Stomach (tissue), 9 donors: ENCODE data around the gene CHST5. TPM values are rescaled to one million over a fixed set of nuclear protein-coding genes. Genes with fewer than 3 reads are reported as not detected.

ENCODE experiments used
- DNase-seq, 2 donors: peaks; one replicate each; pipeline versions ENCODE4 v3.0.0 to v3.0.0-alpha.2; 2013 to 2019
- H3K27ac ChIP-seq, 5 donors: fragments of 200-600 bp in 4 of 5; sonication (generic) in 4 of 5; one replicate each; pipeline ENCODE4 v1.5.1; 2013 to 2019; ENCODE audit warnings: mild to moderate bottlenecking in 1 of 5, moderate library complexity in 1 of 5
- H3K27me3 ChIP-seq, 3 donors: fragments of 200-600 bp; sonication (generic); one replicate each; pipeline ENCODE4 v1.5.1; 2017 to 2019; ENCODE audit warnings: mixed run types in 1 of 3
- H3K36me3 ChIP-seq, 4 donors: fragments of 200-600 bp; sonication (generic); 1 replicate in 3 of 4; 2 replicates in 1 of 4; pipeline ENCODE4 v1.5.1; 2016 to 2019
- H3K4me1 ChIP-seq, 4 donors: fragments of 200-600 bp; sonication (generic); one replicate each; pipeline ENCODE4 v1.5.1; 2016 to 2019
- H3K4me3 ChIP-seq, 4 donors: fragments of 200-600 bp; sonication (generic) in 3 of 4; one replicate each; pipeline ENCODE4 v1.5.1; 2016 to 2019; ENCODE audit warnings: mild to moderate bottlenecking in 1 of 4
- H3K9me3 ChIP-seq, 4 donors: fragments of 200-600 bp; sonication (generic); one replicate each; pipeline ENCODE4 v1.5.1; 2016 to 2019
- CTCF ChIP-seq, 7 experiments: fragments of 450-650 bp in 4 of 7; fragments of 200-600 bp in 3 of 7; sonication (generic) in 3 of 7; IDR thresholded peaks; one replicate each; pipeline ENCODE4 v1.5.1; 2016 to 2019; ENCODE audit warnings: antibody characterized with exemption in 7 of 7, control low read depth in 2 of 7, mild to moderate bottlenecking in 1 of 7
- EP300 ChIP-seq: sonication (generic); formaldehyde crosslinking; IDR thresholded peaks from one replicate; pipeline ENCODE4 v1.6.1; 2017; ENCODE audit warnings: antibody characterized with exemption
- POLR2A ChIP-seq, 4 donors: fragments of 450-650 bp; IDR thresholded peaks; one replicate each; pipeline ENCODE4 v1.6.1; 2016; ENCODE audit warnings: antibody characterized with exemption in 4 of 4, control low read depth in 2 of 4, mild to moderate bottlenecking in 1 of 4, moderate library complexity in 1 of 4
- POLR2AphosphoS5 ChIP-seq, 3 donors: sonication (generic); formaldehyde crosslinking; IDR thresholded peaks; one replicate each; pipeline ENCODE4 v1.6.1; 2016; ENCODE audit warnings: antibody characterized with exemption in 3 of 3
- WGBS, 5 donors: extraction: QIAGEN DNeasy Blood & Tissue Kit in 3 of 5; methylation state at CpG; one replicate each; pipeline versions ENCODE4 v1.1.5 to v1.1.7; 2013 to 2018; 5-methylcytosine and 5-hydroxymethylcytosine counted together
- intact Hi-C: fragments of 100-400 bp; cut with DNase I; formaldehyde crosslinking; loops from one replicate; pipeline ENCODE4 v1.15.1; 2023; ENCODE audit warnings: low total_unique reads
- polyA plus RNA-seq, 3 donors: library from polyadenylated mRNA; stranded (reverse); fragments of 200-250 nt; gene quantifications; one replicate each; pipeline ENCODE4 v1.2.3, GENCODE V29; 2013
- total RNA-seq, 5 donors: library from RNA; depleted of rRNA; stranded (reverse); fragments of >200 nt; gene quantifications; one replicate each; pipeline versions ENCODE4 v1.1.0 to v1.2.3, GENCODE V29; 2014 to 2016
- donor health status: healthy with polysubstance abuse.
- donor health status: Bipolar disorder and iron deficiency.
- donor health status: healthy.

CHST5 gene
- total and polyA plus RNA-seq, 8 donors, result 0.05 to 23.2 (median 2.3) TPM; not detected in 3

- H3K36me3 ChIP-seq, result no peaks in the 10 kb centered on the region
- TF ChIP-seq POLR2AphosphoS5 (IDR thresholded peaks at IDR 0.05), result no peak
- no peak for TF ChIP-seq EP300
- TF ChIP-seq POLR2A (IDR thresholded peaks at IDR 0.05), result no peak
- TF ChIP-seq CTCF (IDR thresholded peaks at IDR 0.05), result no peak
- H3K4me3 ChIP-seq, result no peak overlapping the region
- WGBS, 5 donors, result 82 to 88% (median 85%) methylated on average over 6 to 7 of the region's 7 CpGs
- peaks cover 0 to 13% (median 0%) of the 10 kb centered on the region in 3 donors for H3K27me3 ChIP-seq
- DNase-seq, result no peak
- no peak overlapping the region for H3K27ac ChIP-seq
- intact Hi-C loops, result no loop called here
- no peaks in the 10 kb centered on the region for H3K4me1 ChIP-seq
- H3K9me3 ChIP-seq, result no peaks in the 10 kb centered on the region
Observed at GRCh38 chr16:75481475-75481874, 54.4 kb downstream of the CHST5 start.

GRCh38 chr16:75479421-75479990 is 56.4 kb downstream of the CHST5 start:
- Histone ChIP-seq H3K4me1 (no peaks in the 10 kb centered on the region), H3K27me3 (peaks cover 0 to 4% (median 0%) of the 10 kb centered on the region in 3 donors), H3K4me3 (no peak overlapping the region), H3K9me3 (no peaks in the 10 kb centered on the region), H3K36me3 (no peaks in the 10 kb centered on the region), H3K27ac (no peak overlapping the region)
- TF ChIP-seq POLR2AphosphoS5 (IDR thresholded peaks at IDR 0.05), result no peak
- TF ChIP-seq POLR2A (IDR thresholded peaks at IDR 0.05), result no peak
- TF ChIP-seq CTCF (IDR thresholded peaks at IDR 0.05), result no peak
- no peak for TF ChIP-seq EP300
- intact Hi-C loops, result loop anchor here (5.0 to 10.0 kb wide), 2 partner anchors 135 to 288 kb away; no protein-coding TSS in a partner anchor
- DNase-seq, result no peak
- 94 to 97% (median 95%) methylated on average over 47 of the region's 47 CpGs for WGBS, 5 donors

Other genes starting within 250 kb of the CHST5 start
- 100 to 1,000 TPM in 1 of 5 donors, 10 to 100 TPM in 3, not detected in 1; 25.8 to 104 (median 63.9) TPM for gene CFDP1, start 102.6 kb downstream of the CHST5 start, total RNA-seq
- 100 to 1,000 TPM in 1 of 3 donors, 10 to 100 TPM in 2; 49.4 to 126 (median 60.7) TPM for gene CFDP1, start 102.6 kb downstream of the CHST5 start, polyA plus RNA-seq
- gene TMEM170A, start 71.4 kb downstream of the CHST5 start, total RNA-seq, result 100 to 1,000 TPM in 1 of 5 donors, 10 to 100 TPM in 3, 1 to 10 TPM in 1; 7.6 to 134 (median 12.0) TPM
- 1 to 10 TPM; 3.6 to 4.1 (median 3.7) TPM for gene TMEM170A, start 71.4 kb downstream of the CHST5 start, polyA plus RNA-seq
- gene CHST6, start 40.7 kb downstream of the CHST5 start, total RNA-seq, result under 1 TPM in 2 of 5 donors, not detected in 3; 0.29 to 0.73 TPM
- under 1 TPM in 1 of 3 donors, not detected in 2; 0.23 TPM for gene CHST6, start 40.7 kb downstream of the CHST5 start, polyA plus RNA-seq
- 10 to 100 TPM in 2 of 5 donors, 1 to 10 TPM in 2, not detected in 1; 4.6 to 14.1 (median 11.2) TPM for gene TMEM231, start 20.1 kb upstream of the CHST5 start, total RNA-seq
- gene TMEM231, start 20.1 kb upstream of the CHST5 start, polyA plus RNA-seq, result 1 to 10 TPM; 1.1 to 2.9 (median 1.5) TPM
- 100 to 1,000 TPM in 2 of 5 donors, 10 to 100 TPM in 3; 29.8 to 192 (median 81.4) TPM for gene GABARAPL2, start 30.3 kb upstream of the CHST5 start, total RNA-seq
- 100 to 1,000 TPM in 2 of 3 donors, 10 to 100 TPM in 1; 83.4 to 198 (median 171) TPM for gene GABARAPL2, start 30.3 kb upstream of the CHST5 start, polyA plus RNA-seq
- gene ADAT1, start 87.2 kb upstream of the CHST5 start, total RNA-seq, result 10 to 100 TPM in 3 of 5 donors, 1 to 10 TPM in 1, under 1 TPM in 1; 0.58 to 69.8 (median 25.8) TPM
- gene ADAT1, start 87.2 kb upstream of the CHST5 start, polyA plus RNA-seq, result 10 to 100 TPM in 1 of 3 donors, 1 to 10 TPM in 2; 6.0 to 18.2 (median 7.8) TPM
- gene KARS1, start 111.6 kb upstream of the CHST5 start, total RNA-seq, result 100 to 1,000 TPM in 2 of 5 donors, 10 to 100 TPM in 3; 85.8 to 196 (median 97.4) TPM
- 100 to 1,000 TPM in 1 of 3 donors, 10 to 100 TPM in 2; 81.2 to 102 (median 84.1) TPM for gene KARS1, start 111.6 kb upstream of the CHST5 start, polyA plus RNA-seq
- 10 to 100 TPM; 17.1 to 58.3 (median 43.7) TPM for gene TERF2IP, start 111.7 kb upstream of the CHST5 start, total RNA-seq
- gene TERF2IP, start 111.7 kb upstream of the CHST5 start, polyA plus RNA-seq, result 10 to 100 TPM; 30.0 to 37.3 (median 31.1) TPM
- not detected for gene CPHXL2, start 140.9 kb upstream of the CHST5 start, total RNA-seq
- gene CPHXL2, start 140.9 kb upstream of the CHST5 start, polyA plus RNA-seq, result not detected
- gene DUXB, start 165.4 kb upstream of the CHST5 start, total RNA-seq, result not detected
- gene DUXB, start 165.4 kb upstream of the CHST5 start, polyA plus RNA-seq, result not detected
- gene CPHXL, start 190.4 kb upstream of the CHST5 start, total RNA-seq, result not detected
- not detected for gene CPHXL, start 190.4 kb upstream of the CHST5 start, polyA plus RNA-seq